KOPT-K1 (cell line): ENCODE measurements around the gene CDH2.

Experiments used
- H3K27ac ChIP-seq: fragments of 200-600 bp; sonication (generic); 2 replicates; pipeline ENCODE4 v1.5.1; 2016; ENCODE audit warnings: antibody characterized with exemption, mild to moderate bottlenecking, low read depth, low read length; ENCODE audit not compliant: poor library complexity, severe bottlenecking
- H3K36me3 ChIP-seq: fragments of 200-600 bp; sonication (generic); 2 replicates; pipeline ENCODE4 v1.5.1; 2017; ENCODE audit warnings: antibody characterized with exemption, mild to moderate bottlenecking, low read length, moderate library complexity; ENCODE audit not compliant: insufficient read depth
- H3K9me3 ChIP-seq: fragments of 200-600 bp; sonication (generic); 2 replicates; pipeline ENCODE4 v1.5.1; 2017; ENCODE audit warnings: antibody characterized with exemption, low read length, mild to moderate bottlenecking; ENCODE audit not compliant: insufficient read depth, poor library complexity, severe bottlenecking

The CDH2 gene

GRCh38 chr18:28124131-28125029 lies 52.5 kb downstream of the CDH2 start:
- H3K36me3 ChIP-seq, result no peaks in the 10 kb centered on the region
- no peaks in the 10 kb centered on the region for H3K9me3 ChIP-seq
- no peak overlapping the region for H3K27ac ChIP-seq

GRCh38 chr18:28123401-28124030 lies 53.4 kb downstream of the CDH2 start:
- no peak overlapping the region for H3K27ac ChIP-seq
- no peaks in the 10 kb centered on the region for H3K36me3 ChIP-seq
- H3K9me3 ChIP-seq, result no peaks in the 10 kb centered on the region

- H3K36me3 ChIP-seq, result no peaks in the 10 kb centered on the region
- H3K9me3 ChIP-seq, result no peaks in the 10 kb centered on the region
- no peak overlapping the region for H3K27ac ChIP-seq
Observed at GRCh38 chr18:28120828-28121515, 56.0 kb downstream of the CDH2 start.

- Histone ChIP-seq H3K36me3 (no peaks in the 10 kb centered on the region), H3K9me3 (no peaks in the 10 kb centered on the region), H3K27ac (no peak overlapping the region)
Observed at GRCh38 chr18:28116461-28116860, 60.5 kb downstream of the CDH2 start.

GRCh38 chr18:28115149-28115550 lies 61.8 kb downstream of the CDH2 start:
- no peaks in the 10 kb centered on the region for H3K36me3 ChIP-seq
- H3K27ac ChIP-seq, result no peak overlapping the region
- no peaks in the 10 kb centered on the region for H3K9me3 ChIP-seq

- Histone ChIP-seq H3K36me3 (no peaks in the 10 kb centered on the region), H3K27ac (no peak overlapping the region), H3K9me3 (no peaks in the 10 kb centered on the region)
Observed at GRCh38 chr18:28114472-28114871, 62.5 kb downstream of the CDH2 start.

GRCh38 chr18:28113271-28114029 lies 63.5 kb downstream of the CDH2 start:
- H3K9me3 ChIP-seq, result no peaks in the 10 kb centered on the region
- no peaks in the 10 kb centered on the region for H3K36me3 ChIP-seq
- H3K27ac ChIP-seq, result no peak overlapping the region

GRCh38 chr18:28112056-28112470 lies 64.9 kb downstream of the CDH2 start:
- H3K27ac ChIP-seq, result no peak overlapping the region
- no peaks in the 10 kb centered on the region for H3K9me3 ChIP-seq
- H3K36me3 ChIP-seq, result no peaks in the 10 kb centered on the region

GRCh38 chr18:28110924-28111323 lies 66.0 kb downstream of the CDH2 start:
- no peak overlapping the region for H3K27ac ChIP-seq
- H3K36me3 ChIP-seq, result no peaks in the 10 kb centered on the region
- H3K9me3 ChIP-seq, result no peaks in the 10 kb centered on the region

GRCh38 chr18:28109781-28110560 lies 67.0 kb downstream of the CDH2 start:
- H3K27ac ChIP-seq, result no peak overlapping the region
- no peaks in the 10 kb centered on the region for H3K9me3 ChIP-seq
- H3K36me3 ChIP-seq, result no peaks in the 10 kb centered on the region

GRCh38 chr18:28108814-28109213 lies 68.1 kb downstream of the CDH2 start:
- Histone ChIP-seq H3K27ac (no peak overlapping the region), H3K9me3 (no peaks in the 10 kb centered on the region), H3K36me3 (no peaks in the 10 kb centered on the region)

GRCh38 chr18:28108254-28108653 lies 68.7 kb downstream of the CDH2 start:
- H3K9me3 ChIP-seq, result no peaks in the 10 kb centered on the region
- H3K27ac ChIP-seq, result no peak overlapping the region

GRCh38 chr18:28099237-28099636 lies 77.7 kb downstream of the CDH2 start:
- H3K36me3 ChIP-seq, result no peaks in the 10 kb centered on the region
- H3K9me3 ChIP-seq, result no peaks in the 10 kb centered on the region
- H3K27ac ChIP-seq, result no peak overlapping the region

More at GRCh38 chr18:28108254-28108653, 68.7 kb downstream of the CDH2 start:
- H3K36me3 ChIP-seq, result no peaks in the 10 kb centered on the region

- Histone ChIP-seq H3K27ac (no peak overlapping the region), H3K9me3 (no peaks in the 10 kb centered on the region), H3K36me3 (no peaks in the 10 kb centered on the region)
Observed at GRCh38 chr18:28095631-28096030, 81.3 kb downstream of the CDH2 start.
